Vagina (tissue), 2 donors: ENCODE data around the gene NFU1.

ENCODE experiments used
- POLR2A ChIP-seq, 2 donors: fragments of 450-650 bp; IDR thresholded peaks; one replicate each; pipeline ENCODE4 v1.6.1; 2017; ENCODE audit warnings: antibody characterized with exemption in 2 of 2, mild to moderate bottlenecking in 2 of 2, moderate library complexity in 2 of 2
- POLR2AphosphoS5 ChIP-seq, 2 donors: sonication (generic); formaldehyde crosslinking; IDR thresholded peaks; one replicate each; pipeline ENCODE4 v1.9.0; 2017; ENCODE audit warnings: antibody characterized with exemption in 2 of 2, mild to moderate bottlenecking in 2 of 2, low read depth in 1 of 2; ENCODE audit not compliant: insufficient read depth in 1 of 2
- TF ChIP-seq, protein P1 (sequence below), 3 experiments: fragments of 450-650 bp in 2 of 3; fragments of 200-600 bp in 1 of 3; sonication (generic) in 1 of 3; IDR thresholded peaks; one replicate each; pipeline ENCODE4 v1.5.1; 2017 to 2019; ENCODE audit warnings: antibody characterized with exemption in 3 of 3, mild to moderate bottlenecking in 2 of 3, moderate library complexity in 2 of 3

DNA sequence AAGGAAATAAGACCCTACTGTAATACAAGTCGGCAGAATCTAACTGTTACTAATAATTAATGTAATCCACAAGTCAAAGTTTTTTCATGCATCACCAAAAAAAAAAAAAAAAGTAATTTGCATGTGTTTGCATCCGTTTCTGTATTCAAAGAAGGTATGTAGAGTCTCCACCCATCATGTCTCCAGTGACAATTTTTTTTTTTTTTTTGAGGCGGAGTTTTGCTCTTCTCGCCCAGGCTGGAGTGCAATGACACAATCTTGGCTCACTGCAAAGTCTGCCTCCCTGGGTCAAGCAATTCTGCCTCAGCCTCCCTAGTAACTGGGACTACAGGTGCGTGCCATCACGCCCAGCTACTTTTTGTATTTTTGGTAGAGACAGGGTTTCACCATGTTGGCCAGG lies 24.2 kb upstream of the NFU1 start:
- TF ChIP-seq POLR2AphosphoS5 (IDR thresholded peaks at IDR 0.05; ENCODE audit: insufficient read depth in 1 of 2, low read depth in 1 of 2) (no peak), POLR2A (IDR thresholded peaks at IDR 0.05) (no peak)
- TF ChIP-seq, protein P1, sequence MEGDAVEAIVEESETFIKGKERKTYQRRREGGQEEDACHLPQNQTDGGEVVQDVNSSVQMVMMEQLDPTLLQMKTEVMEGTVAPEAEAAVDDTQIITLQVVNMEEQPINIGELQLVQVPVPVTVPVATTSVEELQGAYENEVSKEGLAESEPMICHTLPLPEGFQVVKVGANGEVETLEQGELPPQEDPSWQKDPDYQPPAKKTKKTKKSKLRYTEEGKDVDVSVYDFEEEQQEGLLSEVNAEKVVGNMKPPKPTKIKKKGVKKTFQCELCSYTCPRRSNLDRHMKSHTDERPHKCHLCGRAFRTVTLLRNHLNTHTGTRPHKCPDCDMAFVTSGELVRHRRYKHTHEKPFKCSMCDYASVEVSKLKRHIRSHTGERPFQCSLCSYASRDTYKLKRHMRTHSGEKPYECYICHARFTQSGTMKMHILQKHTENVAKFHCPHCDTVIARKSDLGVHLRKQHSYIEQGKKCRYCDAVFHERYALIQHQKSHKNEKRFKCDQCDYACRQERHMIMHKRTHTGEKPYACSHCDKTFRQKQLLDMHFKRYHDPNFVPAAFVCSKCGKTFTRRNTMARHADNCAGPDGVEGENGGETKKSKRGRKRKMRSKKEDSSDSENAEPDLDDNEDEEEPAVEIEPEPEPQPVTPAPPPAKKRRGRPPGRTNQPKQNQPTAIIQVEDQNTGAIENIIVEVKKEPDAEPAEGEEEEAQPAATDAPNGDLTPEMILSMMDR (IDR thresholded peaks at IDR 0.05): no peak
